Natural killer cell treated with Interleukin-12 subunit alpha and Interleukin-12 subunit beta and Interleukin-15 and Interleukin-18, amount 100 ng/mL, for 72 hours (primary cell): ENCODE data around the gene OR1I1. TPM values are rescaled to one million over a fixed set of nuclear protein-coding genes. Genes with fewer than 3 reads are reported as not detected.

Experiments
- ATAC-seq, 2 donors: fragments of 150-1000 bp; cut with Tn5 transposase in 1 of 2; sonication (Bioruptor Pico), chemical (Tn5 transposase) in 1 of 2; 2 replicates each; pipeline ENCODE4 v1.10.0; 2021
- DNase-seq: peaks from one replicate; pipeline ENCODE4 v3.0.0; 2022; ENCODE audit warnings: low spot score
- H3K27ac Mint-ChIP-seq, 2 donors: 1 replicate in 1 of 2; 2 replicates in 1 of 2; pipeline ENCODE4 v1.8.0; 2022; ENCODE audit warnings: mixed read lengths in 2 of 2, mild to moderate bottlenecking in 1 of 2, moderate library complexity in 1 of 2
- H3K27me3 Mint-ChIP-seq, 2 donors: 1 replicate in 1 of 2; 2 replicates in 1 of 2; pipeline ENCODE4 v1.8.0; 2022; ENCODE audit warnings: mixed read lengths in 2 of 2
- H3K36me3 Mint-ChIP-seq: one replicate; pipeline ENCODE4 v1.8.0; 2022; ENCODE audit warnings: mixed read lengths
- H3K4me1 Mint-ChIP-seq, 2 donors: 1 replicate in 1 of 2; 2 replicates in 1 of 2; pipeline ENCODE4 v1.8.0; 2022; ENCODE audit warnings: low read depth in 2 of 2, mixed read lengths in 2 of 2, mild to moderate bottlenecking in 1 of 2
- H3K4me3 Mint-ChIP-seq: one replicate; pipeline ENCODE4 v1.8.0; 2022; ENCODE audit warnings: mixed read lengths
- H3K9me3 Mint-ChIP-seq: 2 replicates; pipeline ENCODE4 v1.8.0; 2022; ENCODE audit warnings: mixed read lengths
- total RNA-seq, 2 donors: library from RNA; stranded (reverse); gene quantifications; one replicate each; pipeline ENCODE4 v1.2.3, GENCODE V29; 2022

The OR1I1 gene
- total RNA-seq, 2 donors from 2014 or later: not detected

GRCh38 chr19:15104411-15104810 is 22.4 kb downstream of the OR1I1 start:
- Mint-ChIP-seq H3K27me3 (peaks cover 23 to 32% of the 10 kb centered on the region in 2 donors), H3K9me3 (peaks cover 10% of the 10 kb centered on the region), H3K4me1 (peaks cover 0 to 17% of the 10 kb centered on the region in 2 donors), H3K36me3 (peaks cover 16% of the 10 kb centered on the region), H3K4me3 (no peak overlapping the region), H3K27ac (no peak overlapping the region)
- no peak for DNase-seq
- no peak for ATAC-seq

- Mint-ChIP-seq H3K9me3 (peaks cover 10% of the 10 kb centered on the region), H3K4me3 (no peak overlapping the region), H3K4me1 (peaks cover 0 to 17% of the 10 kb centered on the region in 2 donors), H3K36me3 (peaks cover 16% of the 10 kb centered on the region), H3K27ac (no peak overlapping the region), H3K27me3 (peaks cover 23 to 32% of the 10 kb centered on the region in 2 donors)
- no peak for ATAC-seq
- no peak for DNase-seq
Measured at GRCh38 chr19:15105044-15105443, 23.0 kb downstream of the OR1I1 start.

GRCh38 chr19:15107061-15108010 is 25.3 kb downstream of the OR1I1 start, which contains the start of gene SYDE1:
SYDE1 (plus strand) TSS chr19:15107401; CDS start chr19:15107434, 33 bp downstream.
- DNase-seq (peak; percentile 38), ATAC-seq (no peak)
- H3K36me3 Mint-ChIP-seq: peaks cover 16% of the 10 kb centered on the region
- H3K27ac Mint-ChIP-seq: no peak within 1 kb of the TSS
- H3K4me1 Mint-ChIP-seq: peaks cover 0 to 12% of the 10 kb centered on the region in 2 donors
- H3K4me3 Mint-ChIP-seq: peak within 1 kb of the TSS; percentile 43
- peaks cover 10% of the 10 kb centered on the region for H3K9me3 Mint-ChIP-seq
- H3K27me3 Mint-ChIP-seq: peaks cover 23 to 32% of the 10 kb centered on the region in 2 donors

GRCh38 chr19:15108145-15108844 is 26.3 kb downstream of the OR1I1 start:
- no peak overlapping the region for H3K27ac Mint-ChIP-seq
- H3K4me3 Mint-ChIP-seq: no peak overlapping the region
- no peak for ATAC-seq
- DNase-seq: no peak
- H3K9me3 Mint-ChIP-seq: peaks cover 10% of the 10 kb centered on the region
- peaks cover 12% of the 10 kb centered on the region for H3K36me3 Mint-ChIP-seq
- H3K27me3 Mint-ChIP-seq: peaks cover 23 to 32% of the 10 kb centered on the region in 2 donors
- peaks cover 0 to 12% of the 10 kb centered on the region in 2 donors for H3K4me1 Mint-ChIP-seq

- Mint-ChIP-seq H3K36me3 (peaks cover 5% of the 10 kb centered on the region), H3K9me3 (peaks cover 5% of the 10 kb centered on the region), H3K4me1 (peaks cover 0 to 12% of the 10 kb centered on the region in 2 donors), H3K4me3 (no peak overlapping the region), H3K27me3 (peaks cover 21 to 27% of the 10 kb centered on the region in 2 donors), H3K27ac (no peak overlapping the region)
- DNase-seq: no peak
- ATAC-seq: peak in 1 of 2 donors; percentile 14
Measured at GRCh38 chr19:15108845-15109767, 27.1 kb downstream of the OR1I1 start.

- Mint-ChIP-seq H3K9me3 (no peaks in the 10 kb centered on the region), H3K4me1 (peaks cover 0 to 12% of the 10 kb centered on the region in 2 donors), H3K27me3 (peaks cover 16 to 22% of the 10 kb centered on the region in 2 donors), H3K4me3 (no peak overlapping the region), H3K36me3 (no peaks in the 10 kb centered on the region), H3K27ac (no peak overlapping the region)
- DNase-seq (peak; percentile 31), ATAC-seq (no peak)
Measured at GRCh38 chr19:15109768-15110417, 27.9 kb downstream of the OR1I1 start.

- DNase-seq (peak; percentile 42), ATAC-seq (peak in 1 of 2 donors; percentile 20)
- Mint-ChIP-seq H3K27me3 (peaks cover 16 to 18% of the 10 kb centered on the region in 2 donors), H3K9me3 (no peaks in the 10 kb centered on the region), H3K4me1 (peaks cover 0 to 12% of the 10 kb centered on the region in 2 donors), H3K36me3 (no peaks in the 10 kb centered on the region), H3K27ac (no peak overlapping the region), H3K4me3 (no peak overlapping the region)
Measured at GRCh38 chr19:15110418-15110815, 28.4 kb downstream of the OR1I1 start.

GRCh38 chr19:15111758-15112157 is 29.7 kb downstream of the OR1I1 start:
- ATAC-seq: no peak
- peaks cover 0 to 5% of the 10 kb centered on the region in 2 donors for H3K4me1 Mint-ChIP-seq
- DNase-seq: no peak
- H3K36me3 Mint-ChIP-seq: no peaks in the 10 kb centered on the region
- H3K27me3 Mint-ChIP-seq: peaks cover 3 to 9% of the 10 kb centered on the region in 2 donors
- H3K9me3 Mint-ChIP-seq: no peaks in the 10 kb centered on the region
- H3K27ac Mint-ChIP-seq: no peak overlapping the region
- H3K4me3 Mint-ChIP-seq: no peak overlapping the region

GRCh38 chr19:15112385-15112784 is 30.4 kb downstream of the OR1I1 start:
- ATAC-seq: no peak

GRCh38 chr19:15113245-15114152 is 31.5 kb downstream of the OR1I1 start:
- H3K36me3 Mint-ChIP-seq: no peaks in the 10 kb centered on the region
- no peak overlapping the region for H3K4me3 Mint-ChIP-seq
- H3K27me3 Mint-ChIP-seq: peaks cover 0 to 2% of the 10 kb centered on the region in 2 donors
- H3K9me3 Mint-ChIP-seq: no peaks in the 10 kb centered on the region
- no peak for DNase-seq
- H3K4me1 Mint-ChIP-seq: no peaks in the 10 kb centered on the region
- no peak for ATAC-seq
- no peak overlapping the region for H3K27ac Mint-ChIP-seq

More at GRCh38 chr19:15112385-15112784, 30.4 kb downstream of the OR1I1 start:
- Mint-ChIP-seq H3K36me3 (no peaks in the 10 kb centered on the region), H3K27me3 (peaks cover 0 to 8% of the 10 kb centered on the region in 2 donors), H3K4me3 (no peak overlapping the region), H3K9me3 (no peaks in the 10 kb centered on the region), H3K4me1 (peaks cover 0 to 4% of the 10 kb centered on the region in 2 donors), H3K27ac (no peak overlapping the region)
- no peak for DNase-seq

GRCh38 chr19:15114153-15114540 is 32.1 kb downstream of the OR1I1 start:
- no peaks in the 10 kb centered on the region for H3K36me3 Mint-ChIP-seq
- DNase-seq (no peak), ATAC-seq (no peak)
- no peak overlapping the region for H3K27ac Mint-ChIP-seq
- H3K4me1 Mint-ChIP-seq: no peaks in the 10 kb centered on the region
- H3K9me3 Mint-ChIP-seq: no peaks in the 10 kb centered on the region
- H3K4me3 Mint-ChIP-seq: no peak overlapping the region
- no peaks in the 10 kb centered on the region for H3K27me3 Mint-ChIP-seq

- no peak for DNase-seq
- Mint-ChIP-seq H3K9me3 (no peaks in the 10 kb centered on the region), H3K4me1 (no peaks in the 10 kb centered on the region), H3K27me3 (no peaks in the 10 kb centered on the region), H3K27ac (no peak overlapping the region), H3K36me3 (no peaks in the 10 kb centered on the region), H3K4me3 (no peak overlapping the region)
- no peak for ATAC-seq
Measured at GRCh38 chr19:15115080-15115479, 33.1 kb downstream of the OR1I1 start.
